ENCODE data around the gene MEGF9.

Gene MEGF9

GRCh38 chr9:120681121-120681520, 33.1 kb downstream of the MEGF9 start:
- Histone ChIP-seq H2BK12ac (ENCODE audit: low read length) (no peak overlapping the region), H4K12ac (ENCODE audit: low read depth, low read length) (no peak overlapping the region), H3K36me3 (ENCODE audit: control insufficient read depth in 1 of 2, insufficient read depth in 2 of 2, low read length in 2 of 2) (no peaks in the 10 kb centered on the region), H3K9ac (ENCODE audit: low read length) (no peak overlapping the region), H4K91ac (ENCODE audit: low read depth, low read length) (no peak overlapping the region), H2BK5ac (ENCODE audit: low read depth, low read length, poor library complexity) (no peak overlapping the region), H3K18ac (ENCODE audit: low read length) (no peak overlapping the region), H3K27me3 (ENCODE audit: insufficient read depth, low read length) (no peaks in the 10 kb centered on the region), H3K79me2 (ENCODE audit: control insufficient read depth, insufficient read depth, low read length, poor library complexity) (no peaks in the 10 kb centered on the region), H3K27ac (ENCODE audit: low read depth, low read length) (no peak overlapping the region), H2BK120ac (ENCODE audit: insufficient read depth, low read length, poor library complexity) (no peak overlapping the region), H3K79me1 (ENCODE audit: low read length) (no peaks in the 10 kb centered on the region), H2AFZ (ENCODE audit: insufficient read depth, low read length, poor library complexity) (no peak overlapping the region), H3K9me3 (ENCODE audit: insufficient read depth, low read depth, low read length) (no peaks in the 10 kb centered on the region), H3K14ac (ENCODE audit: low read length) (no peak overlapping the region), H3K4me2 (ENCODE audit: low read length) (no peak overlapping the region), H3K4ac (ENCODE audit: low read depth, low read length) (no peak overlapping the region), H3K4me1 (ENCODE audit: control insufficient read depth in 1 of 2, insufficient read depth in 2 of 2, low read length in 2 of 2) (no peaks in the 10 kb centered on the region), H2AK5ac (ENCODE audit: low read length) (no peak overlapping the region), H3K4me3 (ENCODE audit: low read depth, low read length) (no peak overlapping the region), H3K23ac (ENCODE audit: low read length) (no peak overlapping the region), H4K8ac (ENCODE audit: low read depth, low read length) (no peak overlapping the region)
- WGBS (ENCODE audit: extremely low coverage, insufficient coverage, insufficient read length): no CpG with 5 or more reads among the region's 6 CpGs
- DNase-seq: peak; percentile 18 to 27

GRCh38 chr9:120680579-120680978, 33.7 kb downstream of the MEGF9 start:
- Histone ChIP-seq H3K23ac (ENCODE audit: low read length) (no peak overlapping the region), H3K36me3 (ENCODE audit: control insufficient read depth in 1 of 2, insufficient read depth in 2 of 2, low read length in 2 of 2) (no peaks in the 10 kb centered on the region), H2BK12ac (ENCODE audit: low read length) (no peak overlapping the region), H3K79me1 (ENCODE audit: low read length) (no peaks in the 10 kb centered on the region), H3K9me3 (ENCODE audit: insufficient read depth, low read depth, low read length) (no peaks in the 10 kb centered on the region), H4K12ac (ENCODE audit: low read depth, low read length) (no peak overlapping the region), H3K79me2 (ENCODE audit: control insufficient read depth, insufficient read depth, low read length, poor library complexity) (no peaks in the 10 kb centered on the region), H2AFZ (ENCODE audit: insufficient read depth, low read length, poor library complexity) (no peak overlapping the region), H2BK5ac (ENCODE audit: low read depth, low read length, poor library complexity) (no peak overlapping the region), H3K4me2 (ENCODE audit: low read length) (no peak overlapping the region), H3K9ac (ENCODE audit: low read length) (no peak overlapping the region), H3K27ac (ENCODE audit: low read depth, low read length) (no peak overlapping the region), H3K18ac (ENCODE audit: low read length) (no peak overlapping the region), H2AK5ac (ENCODE audit: low read length) (no peak overlapping the region), H2BK120ac (ENCODE audit: insufficient read depth, low read length, poor library complexity) (no peak overlapping the region), H3K27me3 (ENCODE audit: insufficient read depth, low read length) (no peaks in the 10 kb centered on the region), H4K91ac (ENCODE audit: low read depth, low read length) (no peak overlapping the region), H3K4me3 (ENCODE audit: low read depth, low read length) (no peak overlapping the region), H3K4me1 (ENCODE audit: control insufficient read depth in 1 of 2, insufficient read depth in 2 of 2, low read length in 2 of 2) (no peaks in the 10 kb centered on the region), H3K4ac (ENCODE audit: low read depth, low read length) (no peak overlapping the region), H3K14ac (ENCODE audit: low read length) (no peak overlapping the region), H4K8ac (ENCODE audit: low read depth, low read length) (no peak overlapping the region)
- WGBS (ENCODE audit: extremely low coverage, insufficient coverage, insufficient read length): no CpG with 5 or more reads among the region's 4 CpGs
- DNase-seq: no peak

DNA sequence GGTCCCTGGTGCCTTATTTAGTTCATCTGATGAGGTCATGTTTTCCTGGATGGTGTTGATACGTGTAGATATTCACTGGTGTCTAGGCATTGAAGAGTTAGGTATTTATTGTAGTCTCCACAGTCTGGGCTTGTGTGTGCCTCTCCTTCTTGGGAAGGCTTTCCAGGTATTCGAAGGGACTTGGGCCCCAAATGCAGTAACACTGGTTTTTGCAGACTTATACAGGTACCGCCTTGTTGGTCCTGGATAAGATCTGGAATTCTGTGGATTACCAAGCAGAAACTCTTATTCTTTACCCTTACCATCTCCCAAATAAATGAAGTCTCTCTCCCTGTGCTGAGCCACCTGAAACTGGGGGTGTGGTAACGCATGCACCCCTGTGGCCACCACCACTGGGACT, 34.1 kb downstream of the MEGF9 start:
- no peak overlapping the region for H3K27ac ChIP-seq (ENCODE audit: low read depth, low read length)
- no peaks in the 10 kb centered on the region for H3K27me3 ChIP-seq (ENCODE audit: insufficient read depth, low read length)
- no peak overlapping the region for H3K18ac ChIP-seq (ENCODE audit: low read length)
- no peak overlapping the region for H3K4me3 ChIP-seq (ENCODE audit: low read depth, low read length)
- no peak overlapping the region for H3K9ac ChIP-seq (ENCODE audit: low read length)
- H3K36me3 ChIP-seq (ENCODE audit: control insufficient read depth in 1 of 2, insufficient read depth in 2 of 2, low read length in 2 of 2): no peaks in the 10 kb centered on the region
- no peak overlapping the region for H3K23ac ChIP-seq (ENCODE audit: low read length)
- no peaks in the 10 kb centered on the region for H3K79me1 ChIP-seq (ENCODE audit: low read length)
- no peak overlapping the region for H2BK120ac ChIP-seq (ENCODE audit: insufficient read depth, low read length, poor library complexity)
- H4K8ac ChIP-seq (ENCODE audit: low read depth, low read length): no peak overlapping the region
- no peaks in the 10 kb centered on the region for H3K9me3 ChIP-seq (ENCODE audit: insufficient read depth, low read depth, low read length)
- H4K91ac ChIP-seq (ENCODE audit: low read depth, low read length): no peak overlapping the region
- H3K79me2 ChIP-seq (ENCODE audit: control insufficient read depth, insufficient read depth, low read length, poor library complexity): no peaks in the 10 kb centered on the region
- H2AFZ ChIP-seq (ENCODE audit: insufficient read depth, low read length, poor library complexity): no peak overlapping the region
- no peak overlapping the region for H3K4ac ChIP-seq (ENCODE audit: low read depth, low read length)
- DNase-seq: peak; percentile 20 to 60
- H3K14ac ChIP-seq (ENCODE audit: low read length): no peak overlapping the region
- H2AK5ac ChIP-seq (ENCODE audit: low read length): no peak overlapping the region
- no peak overlapping the region for H4K12ac ChIP-seq (ENCODE audit: low read depth, low read length)
- no peaks in the 10 kb centered on the region for H3K4me1 ChIP-seq (ENCODE audit: control insufficient read depth in 1 of 2, insufficient read depth in 2 of 2, low read length in 2 of 2)
- H2BK12ac ChIP-seq (ENCODE audit: low read length): no peak overlapping the region
- no peak overlapping the region for H2BK5ac ChIP-seq (ENCODE audit: low read depth, low read length, poor library complexity)
- no peak overlapping the region for H3K4me2 ChIP-seq (ENCODE audit: low read length)
- WGBS (ENCODE audit: extremely low coverage, insufficient coverage, insufficient read length): no CpG with 5 or more reads among the region's 4 CpGs

GRCh38 chr9:120677965-120678364, 36.3 kb downstream of the MEGF9 start:
- H3K4ac ChIP-seq (ENCODE audit: low read depth, low read length): no peak overlapping the region
- no peak overlapping the region for H2AFZ ChIP-seq (ENCODE audit: insufficient read depth, low read length, poor library complexity)
- H3K36me3 ChIP-seq (ENCODE audit: control insufficient read depth in 1 of 2, insufficient read depth in 2 of 2, low read length in 2 of 2): no peaks in the 10 kb centered on the region
- no peaks in the 10 kb centered on the region for H3K4me1 ChIP-seq (ENCODE audit: control insufficient read depth in 1 of 2, insufficient read depth in 2 of 2, low read length in 2 of 2)
- no peak overlapping the region for H2AK5ac ChIP-seq (ENCODE audit: low read length)
- H3K14ac ChIP-seq (ENCODE audit: low read length): no peak overlapping the region
- H3K27me3 ChIP-seq (ENCODE audit: insufficient read depth, low read length): no peaks in the 10 kb centered on the region
- no peak overlapping the region for H3K9ac ChIP-seq (ENCODE audit: low read length)
- H3K18ac ChIP-seq (ENCODE audit: low read length): no peak overlapping the region
- H2BK5ac ChIP-seq (ENCODE audit: low read depth, low read length, poor library complexity): no peak overlapping the region
- no peak overlapping the region for H4K8ac ChIP-seq (ENCODE audit: low read depth, low read length)
- no peak overlapping the region for H2BK12ac ChIP-seq (ENCODE audit: low read length)
- H4K91ac ChIP-seq (ENCODE audit: low read depth, low read length): no peak overlapping the region
- no peaks in the 10 kb centered on the region for H3K79me2 ChIP-seq (ENCODE audit: control insufficient read depth, insufficient read depth, low read length, poor library complexity)
- H3K23ac ChIP-seq (ENCODE audit: low read length): no peak overlapping the region
- no peaks in the 10 kb centered on the region for H3K9me3 ChIP-seq (ENCODE audit: insufficient read depth, low read depth, low read length)
- no peak overlapping the region for H4K12ac ChIP-seq (ENCODE audit: low read depth, low read length)
- no peaks in the 10 kb centered on the region for H3K79me1 ChIP-seq (ENCODE audit: low read length)
- DNase-seq: no peak
- WGBS (ENCODE audit: extremely low coverage, insufficient coverage, insufficient read length): no CpG with 5 or more reads among the region's 1 CpG
- H3K27ac ChIP-seq (ENCODE audit: low read depth, low read length): no peak overlapping the region
- no peak overlapping the region for H3K4me2 ChIP-seq (ENCODE audit: low read length)
- H3K4me3 ChIP-seq (ENCODE audit: low read depth, low read length): no peak overlapping the region
- H2BK120ac ChIP-seq (ENCODE audit: insufficient read depth, low read length, poor library complexity): no peak overlapping the region

Data from trophoblast cell (in vitro differentiated cells and primary cell).